ENCODE data around the gene JTB.

Gene JTB

DNA sequence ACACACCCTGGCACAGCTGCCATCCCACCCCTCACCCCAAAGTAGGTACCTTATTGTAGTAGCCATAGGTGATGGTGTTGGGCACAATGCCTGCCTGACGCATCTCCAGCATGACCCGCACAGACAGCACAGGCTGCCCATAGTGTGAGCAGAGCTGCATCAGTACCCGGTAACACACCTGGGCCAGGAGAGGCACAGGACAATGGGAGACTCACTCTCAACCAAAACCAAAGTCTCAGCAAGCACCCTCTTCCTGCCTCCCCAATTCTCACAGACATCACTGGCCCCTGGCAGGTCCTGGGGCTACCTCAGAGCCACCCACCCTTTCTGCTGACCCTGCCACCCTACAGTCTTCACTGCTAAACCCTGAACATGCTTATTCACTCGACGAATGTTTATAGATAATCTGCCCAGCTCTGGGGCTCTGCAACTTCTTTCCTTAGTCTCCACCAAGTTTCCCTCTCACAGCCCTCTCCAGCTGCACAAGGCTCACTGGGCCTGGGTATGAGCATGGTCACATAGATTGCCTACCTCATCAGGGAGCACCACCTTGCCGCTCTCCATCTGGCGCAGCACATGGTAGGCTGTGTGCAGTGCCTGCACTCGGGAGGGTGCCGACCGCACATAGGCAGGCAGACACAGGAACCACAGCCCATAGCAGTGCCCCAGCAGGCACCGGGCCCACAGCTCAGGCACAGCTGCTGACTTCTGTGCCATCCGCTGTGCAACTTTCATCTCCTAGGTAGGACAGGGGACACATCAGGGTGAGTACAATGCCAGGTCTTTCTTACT, 41.3 kb downstream of the JTB start:
- H3K27ac Mint-ChIP-seq = no peak overlapping the region
- H3K4me3 Mint-ChIP-seq = no peak overlapping the region
- H3K9me3 Mint-ChIP-seq = no peaks in the 10 kb centered on the region
- H3K27me3 Mint-ChIP-seq = no peaks in the 10 kb centered on the region
- H3K36me3 Mint-ChIP-seq (ENCODE audit: low read depth) = peaks cover 71% of the 10 kb centered on the region
- H3K4me1 Mint-ChIP-seq (ENCODE audit: low read depth) = peaks cover 5% of the 10 kb centered on the region

DNA sequence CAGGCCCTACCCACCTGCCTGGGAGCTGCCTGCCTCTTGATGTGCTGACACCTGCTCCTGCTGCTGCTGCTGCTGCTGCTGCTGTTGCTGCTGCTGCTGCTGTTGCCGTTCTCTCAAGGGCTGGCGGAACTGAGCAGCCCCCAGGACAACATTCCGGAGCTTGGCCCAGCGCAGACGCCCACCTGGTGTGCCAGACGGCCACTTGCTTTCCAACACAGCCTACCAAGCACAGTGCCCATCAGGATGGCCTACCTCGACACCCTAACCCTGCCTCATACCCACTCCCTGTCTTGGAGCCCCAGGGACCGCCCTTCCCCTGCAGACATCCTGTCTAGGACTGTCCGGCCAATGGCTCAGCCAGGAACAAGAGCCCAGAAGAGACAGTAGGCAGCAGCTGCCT, 42.7 kb downstream of the JTB start:
- Mint-ChIP-seq H3K27ac (no peak overlapping the region), H3K36me3 (ENCODE audit: low read depth) (peaks cover 60% of the 10 kb centered on the region), H3K27me3 (no peaks in the 10 kb centered on the region), H3K4me3 (no peak overlapping the region), H3K9me3 (no peaks in the 10 kb centered on the region), H3K4me1 (ENCODE audit: low read depth) (no peaks in the 10 kb centered on the region)

DNA sequence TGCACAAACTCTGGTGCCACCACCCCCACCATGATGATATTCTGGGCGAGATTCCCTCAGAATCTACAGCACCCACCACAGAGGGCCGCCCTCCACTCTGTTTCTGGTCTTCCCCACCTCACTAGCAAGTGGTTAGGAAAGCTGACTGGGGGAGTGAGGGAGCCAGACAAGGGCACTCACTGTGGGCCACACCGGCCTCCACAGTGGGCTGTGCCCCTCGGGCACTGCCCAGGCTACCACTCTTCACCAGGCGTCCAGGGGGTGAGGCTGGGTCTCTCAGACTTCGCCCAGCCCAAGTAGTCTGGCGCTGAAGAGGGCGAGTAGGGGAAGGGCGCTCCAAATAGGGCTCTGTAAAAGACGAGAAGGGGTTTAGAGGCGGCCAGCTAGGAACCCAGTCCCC, 43.5 kb downstream of the JTB start:
- no peaks in the 10 kb centered on the region for H3K9me3 Mint-ChIP-seq
- H3K27ac Mint-ChIP-seq = no peak overlapping the region
- no peaks in the 10 kb centered on the region for H3K27me3 Mint-ChIP-seq
- no peak overlapping the region for H3K4me3 Mint-ChIP-seq
- peaks cover 3% of the 10 kb centered on the region for H3K4me1 Mint-ChIP-seq (ENCODE audit: low read depth)
- peaks cover 60% of the 10 kb centered on the region for H3K36me3 Mint-ChIP-seq (ENCODE audit: low read depth)

DNA sequence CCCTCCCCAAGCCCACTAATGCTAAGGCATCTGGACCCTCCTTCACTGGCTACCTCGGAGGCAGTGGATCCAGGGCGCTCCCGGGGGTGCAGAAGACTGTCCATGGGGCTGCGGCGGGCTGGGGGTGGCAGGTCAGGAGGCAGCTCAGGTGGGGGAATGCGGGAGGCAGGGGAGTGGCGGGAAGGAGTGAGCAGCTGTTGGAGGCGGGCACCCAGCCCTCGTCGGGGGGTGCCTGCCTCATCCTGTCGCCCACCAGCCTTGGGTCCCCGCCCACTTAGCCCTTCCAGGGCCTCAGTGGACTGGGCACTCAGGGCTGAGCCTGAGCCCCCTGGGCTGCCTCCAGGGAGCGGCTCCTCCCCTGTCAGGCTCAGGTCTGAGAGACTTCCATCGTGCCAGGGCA, 44.0 kb downstream of the JTB start:
- Mint-ChIP-seq H3K36me3 (ENCODE audit: low read depth) (peaks cover 58% of the 10 kb centered on the region), H3K27ac (no peak overlapping the region), H3K9me3 (no peaks in the 10 kb centered on the region), H3K4me3 (no peak overlapping the region), H3K27me3 (no peaks in the 10 kb centered on the region), H3K4me1 (ENCODE audit: low read depth) (peaks cover 8% of the 10 kb centered on the region)

DNA sequence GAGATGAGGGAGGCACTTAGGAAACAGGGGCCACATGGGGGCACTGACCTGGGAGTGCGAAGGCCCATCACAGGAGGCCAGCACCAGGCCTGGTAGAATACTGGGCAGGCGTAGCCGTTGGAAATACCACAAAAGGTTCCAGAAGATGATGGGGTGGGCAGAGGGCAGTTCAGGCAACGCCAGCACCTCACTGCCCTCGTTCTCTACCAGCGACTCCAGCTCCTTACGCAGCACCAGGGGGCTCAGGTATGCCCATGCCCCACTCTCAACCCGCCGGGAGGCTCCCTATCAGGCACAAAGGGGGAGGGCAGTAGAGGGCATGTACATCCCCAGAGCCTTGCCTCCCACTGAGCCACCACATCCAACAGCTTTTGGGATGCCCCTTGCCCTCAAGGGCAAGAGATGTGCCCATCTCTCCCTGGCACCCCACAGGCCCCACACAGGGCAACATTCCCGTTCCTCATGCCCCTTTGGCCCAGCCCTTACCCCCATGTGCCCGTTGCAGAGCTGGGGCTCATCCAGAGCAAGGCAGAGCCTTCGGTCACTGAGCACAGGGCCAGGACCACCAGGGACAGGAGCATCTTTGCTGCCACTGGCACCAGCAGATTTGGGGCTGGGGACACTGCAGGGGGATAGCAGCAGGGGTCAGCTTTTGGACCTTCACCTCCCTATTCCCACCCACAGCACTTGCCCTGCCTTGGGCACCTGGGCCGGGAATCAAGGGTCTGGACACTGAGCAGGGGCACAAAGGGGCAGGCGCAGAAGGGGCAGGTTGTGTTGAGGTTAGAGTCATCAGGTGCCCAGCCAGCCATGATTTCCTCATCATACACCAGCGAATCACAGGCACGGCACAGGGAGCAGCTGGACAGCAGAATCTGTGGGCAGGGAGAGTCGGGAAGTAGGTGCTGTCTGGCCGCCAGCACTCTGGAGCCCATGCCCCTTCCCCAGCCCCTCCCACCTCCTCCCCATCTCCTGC, 45.0 kb downstream of the JTB start:
- Mint-ChIP-seq H3K36me3 (ENCODE audit: low read depth) (peaks cover 52% of the 10 kb centered on the region), H3K27ac (no peak overlapping the region)

DNA sequence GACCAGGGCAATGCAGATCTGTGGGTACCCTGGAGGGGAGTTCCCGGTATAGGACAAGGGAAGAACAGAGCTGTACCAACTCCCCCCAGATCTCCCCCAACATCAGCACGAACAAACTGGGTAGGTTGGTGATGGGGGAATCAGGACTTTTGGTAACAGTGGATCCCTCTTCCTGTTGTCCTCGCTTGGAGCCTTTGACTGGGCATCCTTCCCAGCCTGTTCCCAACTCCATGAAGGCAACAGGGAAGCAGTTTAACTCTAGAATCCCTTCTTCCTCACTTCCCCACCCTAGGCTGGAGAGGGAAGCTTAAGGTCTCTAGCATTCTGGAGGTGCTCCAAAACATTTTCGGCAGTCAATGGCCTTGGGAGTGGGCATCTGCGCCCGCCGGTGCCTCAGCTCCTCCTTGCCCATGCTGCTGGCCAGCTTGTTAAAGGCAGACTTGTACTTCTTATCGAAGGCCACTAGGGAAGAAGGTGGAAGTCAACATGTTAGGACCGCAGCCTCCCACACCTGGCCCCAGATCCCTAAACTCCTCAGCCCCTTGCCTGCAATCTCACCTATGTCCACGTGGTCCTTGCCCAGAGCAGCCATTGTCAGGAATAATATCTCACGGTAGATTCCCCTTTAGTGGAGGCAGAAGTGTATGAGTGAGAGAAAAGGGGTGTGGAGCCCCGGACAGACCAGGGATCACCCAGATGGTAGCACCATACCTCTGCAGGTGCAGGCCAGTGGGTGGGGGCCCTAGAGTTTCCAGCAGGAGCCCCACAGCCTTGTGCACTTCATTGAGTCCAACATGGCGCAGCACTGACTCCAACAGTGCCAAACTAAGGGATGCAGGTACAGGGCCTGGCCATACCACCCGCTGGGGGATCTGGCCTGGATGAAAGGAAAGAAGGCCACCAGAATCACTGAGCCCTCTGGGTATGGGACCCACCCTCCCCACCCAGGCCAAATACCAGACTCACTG, 47.2 kb downstream of the JTB start:
- Mint-ChIP-seq H3K27me3 (no peaks in the 10 kb centered on the region), H3K9me3 (no peaks in the 10 kb centered on the region), H3K4me3 (no peak overlapping the region), H3K4me1 (ENCODE audit: low read depth) (peaks cover 13% of the 10 kb centered on the region), H3K27ac (no peak overlapping the region), H3K36me3 (ENCODE audit: low read depth) (peaks cover 33% of the 10 kb centered on the region)

More for the DNA sequence above, 45.0 kb downstream of the JTB start:
- Mint-ChIP-seq H3K4me3 (no peak overlapping the region), H3K4me1 (ENCODE audit: low read depth) (peaks cover 13% of the 10 kb centered on the region), H3K27me3 (no peaks in the 10 kb centered on the region), H3K9me3 (no peaks in the 10 kb centered on the region)

DNA sequence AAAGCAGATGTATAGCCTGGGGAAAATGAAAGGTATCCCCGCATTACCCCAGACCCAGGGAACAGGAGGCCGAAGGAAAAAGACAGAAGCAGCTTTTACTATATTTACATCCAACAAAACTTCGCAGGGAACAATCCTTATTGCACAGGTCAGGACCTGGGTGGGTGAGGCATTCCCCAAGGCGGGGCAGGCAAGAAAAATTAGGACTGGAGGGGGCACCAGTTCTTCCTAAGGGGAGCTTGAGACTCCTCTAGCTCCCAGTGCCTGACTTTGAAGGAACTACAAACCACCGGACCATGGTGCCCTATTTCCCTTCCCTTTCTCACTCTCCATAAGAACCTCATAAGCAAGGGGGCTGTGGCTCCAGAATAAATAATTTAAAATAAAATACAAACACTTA, 48.0 kb downstream of the JTB start:
- H3K4me1 Mint-ChIP-seq (ENCODE audit: low read depth) = peaks cover 16% of the 10 kb centered on the region
- no peak overlapping the region for H3K4me3 Mint-ChIP-seq
- no peaks in the 10 kb centered on the region for H3K9me3 Mint-ChIP-seq
- peaks cover 25% of the 10 kb centered on the region for H3K36me3 Mint-ChIP-seq (ENCODE audit: low read depth)
- no peaks in the 10 kb centered on the region for H3K27me3 Mint-ChIP-seq
- H3K27ac Mint-ChIP-seq = no peak overlapping the region

DNA sequence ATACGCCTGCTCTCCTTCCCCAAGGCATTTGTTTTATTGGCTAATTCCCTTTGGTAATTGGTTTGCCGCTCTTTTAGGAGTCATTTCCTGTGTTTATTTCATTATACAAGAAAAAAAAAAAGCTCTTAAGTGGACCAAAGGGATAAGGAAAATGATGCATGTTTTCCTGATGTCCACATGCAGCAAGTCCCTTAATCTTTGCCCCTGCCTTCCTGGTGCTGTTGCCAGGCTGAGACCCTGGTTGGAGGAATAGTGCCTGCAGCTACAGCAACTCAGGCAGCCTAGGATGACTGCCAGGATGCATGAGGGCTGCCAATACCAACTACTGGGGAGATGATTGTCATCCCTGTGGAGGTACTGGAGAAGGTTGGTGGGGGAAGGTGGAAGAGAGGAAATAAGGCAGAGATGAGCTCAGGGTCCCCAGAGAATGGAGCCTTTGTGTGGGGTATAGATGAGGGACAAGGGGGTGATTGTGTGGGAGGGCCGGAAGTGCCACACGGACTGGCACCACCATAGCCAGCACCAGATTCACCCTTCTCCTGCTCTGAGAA, 48.6 kb downstream of the JTB start:
- H3K4me3 Mint-ChIP-seq = no peak overlapping the region
- no peaks in the 10 kb centered on the region for H3K9me3 Mint-ChIP-seq
- peak overlapping the region; percentile 13 for H3K27ac Mint-ChIP-seq
- peaks cover 19% of the 10 kb centered on the region for H3K36me3 Mint-ChIP-seq (ENCODE audit: low read depth)
- H3K27me3 Mint-ChIP-seq = no peaks in the 10 kb centered on the region
- H3K4me1 Mint-ChIP-seq (ENCODE audit: low read depth) = peaks cover 22% of the 10 kb centered on the region

DNA sequence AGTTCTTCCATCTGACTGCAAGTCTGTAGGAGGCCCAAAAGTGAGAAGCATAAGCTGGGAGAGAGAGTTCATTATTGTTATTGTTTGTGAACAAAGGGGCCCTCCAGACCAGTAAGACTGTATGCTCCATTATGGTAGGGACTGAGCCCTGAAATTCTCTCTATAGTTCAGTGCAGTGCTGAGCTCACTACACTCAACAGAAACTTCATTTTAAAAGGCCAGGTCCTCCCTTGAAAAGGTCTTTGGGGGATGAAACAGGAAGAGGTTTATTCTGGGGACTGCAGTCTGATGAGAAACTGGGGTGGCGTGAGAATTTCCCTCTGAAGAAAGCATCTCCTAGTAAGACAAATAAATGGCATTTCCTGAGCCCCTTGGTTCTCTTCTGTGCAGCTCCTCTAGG, 49.2 kb downstream of the JTB start:
- peaks cover 24% of the 10 kb centered on the region for H3K4me1 Mint-ChIP-seq (ENCODE audit: low read depth)
- no peaks in the 10 kb centered on the region for H3K9me3 Mint-ChIP-seq
- no peak overlapping the region for H3K4me3 Mint-ChIP-seq
- H3K27ac Mint-ChIP-seq = peak overlapping the region; percentile 13
- H3K27me3 Mint-ChIP-seq = no peaks in the 10 kb centered on the region
- peaks cover 17% of the 10 kb centered on the region for H3K36me3 Mint-ChIP-seq (ENCODE audit: low read depth)

DNA sequence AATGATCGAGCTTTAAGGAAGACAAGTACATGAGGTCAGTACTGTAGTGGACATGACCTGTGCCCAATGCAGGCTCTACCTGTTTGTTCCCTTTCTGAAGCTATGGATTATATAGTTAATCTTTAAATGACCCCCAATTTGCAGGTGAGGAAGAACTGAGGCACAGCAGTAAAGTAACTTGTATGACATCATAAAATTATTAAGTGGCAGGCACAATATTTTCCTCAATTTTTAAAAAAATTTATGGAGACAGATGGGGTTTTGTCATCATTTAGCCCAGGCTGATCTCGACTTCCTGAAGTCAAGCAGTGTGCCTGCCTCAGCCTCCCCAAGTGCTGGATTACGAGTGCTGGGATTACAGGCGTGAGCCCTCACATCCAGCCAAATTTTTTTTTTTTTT, 51.1 kb downstream of the JTB start:
- peaks cover 8% of the 10 kb centered on the region for H3K36me3 Mint-ChIP-seq (ENCODE audit: low read depth)
- no peak overlapping the region for H3K27ac Mint-ChIP-seq
- H3K4me3 Mint-ChIP-seq = no peak overlapping the region
- no peaks in the 10 kb centered on the region for H3K9me3 Mint-ChIP-seq
- no peaks in the 10 kb centered on the region for H3K27me3 Mint-ChIP-seq
- H3K4me1 Mint-ChIP-seq (ENCODE audit: low read depth) = peaks cover 26% of the 10 kb centered on the region

Measured in stimulated activated naive CD8-positive, alpha-beta T cell treated with anti-CD3 and anti-CD28 coated beads, Interleukin-15, Interleukin-2, amounts not matched to agents 100 ng/mL and 50 ng/mL, for 24 hours (primary cell).